GM18868 (cell line): ENCODE data around the gene ZCCHC24.

Experiments used
- ATAC-seq: cut with Tn5 transposase; IDR thresholded peaks from one replicate; pipeline ENCODE4 v1.9.1; 2021; ENCODE audit warnings: mild to moderate bottlenecking, moderate library complexity; ENCODE audit not compliant: unreplicated experiment

The ZCCHC24 gene

GRCh38 chr10:79401015-79401921 lies 44.2 kb downstream of the ZCCHC24 start:
- ATAC-seq, result no peak

DNA sequence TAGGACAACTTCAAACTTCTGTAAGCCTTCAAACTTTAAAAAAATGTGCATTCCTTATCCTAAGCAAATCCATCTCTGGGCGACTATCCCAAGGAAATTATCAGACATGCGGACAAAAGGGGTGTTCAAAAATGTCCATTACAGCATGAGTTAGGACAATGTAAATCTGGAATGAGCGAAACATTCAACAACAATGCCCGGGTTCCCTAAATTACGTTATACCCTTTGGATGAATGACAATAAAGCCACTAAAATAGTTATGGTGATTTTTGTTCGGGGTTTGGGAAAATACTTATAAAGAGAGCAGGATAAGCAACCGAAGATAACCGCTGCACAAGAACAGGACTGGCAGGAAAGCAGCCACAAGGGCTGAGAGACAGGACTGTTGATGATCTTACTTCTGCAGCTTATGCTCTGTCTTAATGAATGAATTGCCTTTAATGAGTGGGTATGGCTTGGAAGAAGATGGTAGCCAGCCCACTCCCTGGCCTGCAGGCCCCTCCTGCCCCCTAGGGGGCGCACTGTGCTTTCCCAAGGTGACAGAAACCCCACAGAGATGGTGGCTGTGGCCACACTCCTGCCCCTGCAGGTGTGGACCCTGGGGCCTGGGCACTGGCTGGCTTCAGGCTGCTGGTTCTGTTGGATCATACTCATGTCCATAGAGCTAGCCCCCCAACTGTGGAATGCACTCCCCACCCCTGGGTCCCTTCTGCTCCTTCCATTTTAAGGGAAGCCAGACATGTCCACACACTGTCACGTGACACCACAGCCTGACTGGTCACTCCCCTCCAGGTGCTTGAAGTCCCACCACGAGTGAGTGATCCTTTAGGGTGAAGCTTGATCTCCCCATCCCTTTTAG lies 45.0 kb downstream of the ZCCHC24 start:
- ATAC-seq, result peak; percentile 72

- no peak for ATAC-seq
These were observed 46.1 kb downstream of the ZCCHC24 start for GRCh38 chr10:79399223-79399831.

GRCh38 chr10:79398642-79399041 lies 46.8 kb downstream of the ZCCHC24 start:
- ATAC-seq, result no peak

DNA sequence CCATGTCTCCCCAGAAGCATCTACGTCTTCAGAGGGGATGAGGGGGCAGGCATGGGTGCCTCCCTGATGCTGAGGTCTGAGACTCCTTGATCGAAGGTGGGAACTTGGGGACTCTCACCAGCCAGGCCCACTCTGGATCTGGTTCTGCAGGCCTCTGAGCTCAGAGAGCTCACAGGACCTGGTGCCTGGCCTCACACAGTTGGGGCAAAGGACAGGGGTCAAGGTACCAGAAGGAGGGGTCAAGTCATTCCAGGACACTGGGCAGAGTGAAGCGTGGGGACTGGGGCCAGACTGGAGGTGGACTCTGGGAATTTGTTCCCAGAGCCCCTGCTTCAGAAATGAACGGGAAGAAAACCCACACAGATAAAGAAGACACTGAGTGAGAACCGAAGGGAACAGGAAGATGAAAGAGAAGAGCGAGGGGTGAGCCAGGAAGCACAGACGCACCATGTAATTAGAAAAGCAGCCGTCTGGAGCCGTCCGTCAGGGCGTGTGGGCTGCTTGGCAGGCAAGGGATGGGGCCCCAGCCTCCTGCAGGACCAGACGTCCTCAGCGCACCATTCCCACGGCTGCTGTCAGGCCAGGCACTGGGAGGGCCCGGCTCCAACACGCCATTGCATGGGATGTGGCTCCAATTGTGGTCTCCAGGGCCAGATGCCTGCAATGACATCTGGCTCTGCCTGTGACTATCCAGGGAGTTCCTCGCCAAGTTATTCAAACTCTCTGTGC lies 47.7 kb downstream of the ZCCHC24 start:
- no peak for ATAC-seq

- ATAC-seq, result no peak
These were observed 48.4 kb downstream of the ZCCHC24 start for GRCh38 chr10:79397051-79397450.

DNA sequence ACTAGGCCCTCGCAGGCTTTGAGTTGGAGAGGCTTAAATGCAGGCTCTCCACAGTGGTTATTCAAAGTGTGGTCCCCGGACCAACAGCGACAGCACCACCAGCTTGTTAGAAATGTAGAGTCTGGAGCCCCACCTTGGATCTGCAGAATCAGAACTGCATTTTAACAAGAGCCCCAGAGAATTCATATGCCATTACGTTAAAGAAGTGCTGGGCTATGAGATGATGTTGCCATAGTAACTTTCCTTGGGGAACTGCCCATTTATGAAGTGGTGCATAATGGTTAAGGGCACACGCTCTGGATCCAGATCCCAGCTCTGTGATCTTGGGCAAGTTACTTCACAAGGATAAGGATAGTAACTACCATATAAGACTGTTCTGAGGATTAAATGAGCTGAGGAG lies 48.9 kb downstream of the ZCCHC24 start:
- ATAC-seq, result no peak

GRCh38 chr10:79394664-79395063 lies 50.8 kb downstream of the ZCCHC24 start:
- ATAC-seq, result no peak

DNA sequence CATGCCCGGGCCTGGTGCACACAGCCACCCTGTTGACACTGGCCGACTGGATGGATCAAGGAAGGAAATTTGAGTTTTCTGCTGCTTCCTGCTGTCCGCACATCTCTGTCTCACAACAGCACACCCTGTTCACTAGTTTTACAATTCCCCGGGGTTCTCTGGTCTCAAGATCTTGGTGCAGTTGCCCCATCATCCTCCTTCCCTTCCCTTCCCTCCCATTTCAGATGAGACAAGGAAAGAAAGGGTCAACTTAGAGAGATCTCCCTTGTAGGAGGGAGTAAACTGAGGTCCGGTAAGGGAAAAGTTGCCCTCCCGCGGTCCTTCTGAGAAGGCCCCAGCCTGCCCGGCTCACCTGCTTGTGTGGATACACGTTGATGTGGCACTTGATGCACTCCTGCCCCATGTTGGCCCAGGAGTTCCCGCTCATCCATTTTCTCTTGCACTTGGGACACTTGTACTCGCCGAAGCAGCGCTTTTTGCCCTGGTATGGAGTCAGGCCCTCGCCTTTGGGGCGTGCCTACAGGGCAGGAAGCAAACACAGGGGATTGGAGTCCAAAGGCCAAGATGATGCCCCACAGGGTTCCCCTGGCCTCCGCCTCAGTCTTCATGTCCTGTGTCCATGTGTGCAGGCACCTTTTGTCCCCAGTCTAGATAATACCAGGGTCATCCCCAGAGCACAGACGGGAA lies 51.4 kb downstream of the ZCCHC24 start:
- ATAC-seq, result no peak

- no peak for ATAC-seq
These were observed 52.1 kb downstream of the ZCCHC24 start for GRCh38 chr10:79393221-79393923.

DNA sequence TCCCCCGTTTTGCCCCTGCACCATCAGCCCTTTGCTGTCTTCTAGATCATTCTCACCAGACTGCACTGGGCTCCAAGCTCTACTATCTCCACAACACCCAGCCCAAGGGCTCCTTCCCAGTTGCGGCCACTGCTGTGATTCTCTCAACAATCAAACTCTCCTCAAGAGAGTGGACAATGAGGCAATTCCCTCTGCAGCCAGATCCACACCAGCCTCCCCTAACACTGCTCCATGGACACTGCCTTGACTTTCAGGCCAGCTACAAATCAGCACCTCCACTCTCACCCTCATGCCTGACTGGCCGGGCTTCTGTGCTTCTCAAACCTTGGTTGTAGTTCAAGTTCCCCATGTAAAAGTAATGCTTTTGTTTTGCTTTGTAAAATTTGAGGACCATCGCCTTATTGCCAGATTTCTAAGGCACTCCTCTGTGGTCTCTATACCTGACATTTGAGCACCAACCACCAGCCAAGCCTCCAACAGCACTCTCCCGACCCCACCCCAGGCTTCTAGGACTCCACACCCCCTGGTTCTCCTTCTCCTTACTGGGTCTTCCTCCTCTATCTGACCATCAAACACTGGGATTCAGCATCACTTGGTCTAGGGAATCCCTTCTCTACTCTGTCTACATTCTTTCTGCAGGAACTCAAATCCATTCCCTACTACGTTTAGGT lies 52.8 kb downstream of the ZCCHC24 start:
- no peak for ATAC-seq

DNA sequence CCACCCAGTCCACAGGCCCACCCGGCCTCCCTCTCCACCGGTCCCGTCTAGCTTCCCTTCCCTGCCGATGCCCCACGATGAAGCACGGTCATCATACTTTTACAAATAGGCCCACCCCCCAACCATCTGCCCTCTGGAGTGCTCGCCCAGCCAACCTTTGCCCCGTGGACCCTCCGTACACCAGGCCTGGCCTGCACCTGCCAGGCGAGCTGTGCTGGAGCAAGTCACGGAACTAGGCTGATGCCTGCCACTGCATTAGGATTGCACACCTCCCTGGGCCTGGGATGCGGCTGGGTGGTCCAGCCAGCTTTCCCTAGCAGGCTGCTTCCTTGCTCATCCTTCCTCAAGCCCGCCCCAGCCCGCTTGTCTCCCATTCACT lies 53.4 kb downstream of the ZCCHC24 start:
- ATAC-seq, result no peak

DNA sequence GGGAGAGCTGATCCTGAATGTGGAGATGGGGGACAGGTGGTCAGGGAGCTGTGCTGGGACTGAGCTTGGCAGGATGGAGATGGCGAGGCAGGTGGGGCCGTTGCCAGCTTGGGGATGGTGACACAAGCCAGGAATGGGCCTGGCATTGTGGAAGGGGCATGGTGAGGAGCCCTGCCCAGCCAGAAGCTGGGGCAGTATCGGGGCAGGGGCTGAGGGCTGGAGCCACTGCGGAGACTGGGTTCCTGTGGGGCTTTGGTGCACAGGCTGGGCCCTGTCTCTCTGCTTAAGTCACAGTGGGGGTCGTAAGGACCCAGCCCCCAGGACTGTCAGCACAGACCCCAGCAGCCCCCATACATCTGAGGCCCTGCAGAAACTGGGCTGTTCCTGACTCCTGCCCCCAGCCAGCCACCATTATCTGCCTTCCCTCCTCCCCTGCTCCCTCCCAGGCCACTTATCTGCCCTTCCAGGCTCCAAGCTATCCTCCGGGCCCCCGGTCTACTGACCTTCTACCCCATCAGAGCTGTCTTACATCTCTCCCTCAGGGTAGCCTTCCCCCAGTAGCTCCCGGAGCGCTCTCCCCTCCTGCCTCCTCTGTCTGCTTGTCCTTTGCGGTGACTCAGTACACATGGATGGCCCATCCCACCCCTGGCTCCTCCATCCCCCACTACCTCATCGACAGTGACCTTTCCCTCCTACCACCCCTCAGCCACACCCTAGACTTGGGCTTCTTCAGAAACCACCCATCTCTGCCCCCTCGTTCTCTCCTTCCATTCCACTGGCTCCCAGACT lies 54.0 kb downstream of the ZCCHC24 start:
- no peak for ATAC-seq

GRCh38 chr10:79390551-79391229 lies 54.7 kb downstream of the ZCCHC24 start:
- ATAC-seq, result peak; percentile 41

DNA sequence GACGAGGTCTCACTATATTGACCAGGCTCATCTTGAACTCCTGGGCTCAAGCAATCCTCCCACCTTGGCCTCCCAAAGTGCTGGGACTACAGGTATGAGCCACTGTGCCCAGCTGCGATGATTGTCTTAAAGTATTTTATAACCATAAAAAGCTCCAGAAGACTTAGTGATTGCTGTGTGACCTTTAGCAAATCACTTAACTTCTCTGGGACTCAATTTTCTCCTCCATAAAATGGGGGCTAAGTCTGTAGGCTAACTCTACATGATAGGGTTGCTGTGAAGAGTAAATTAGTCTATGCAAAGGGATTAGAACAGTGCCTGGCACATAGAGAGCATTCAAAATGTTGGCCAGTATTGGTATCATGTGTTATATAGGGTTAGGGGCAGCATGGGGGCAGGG lies 55.4 kb downstream of the ZCCHC24 start:
- no peak for ATAC-seq

GRCh38 chr10:79387974-79388850 lies 57.2 kb downstream of the ZCCHC24 start:
- ATAC-seq, result no peak

DNA sequence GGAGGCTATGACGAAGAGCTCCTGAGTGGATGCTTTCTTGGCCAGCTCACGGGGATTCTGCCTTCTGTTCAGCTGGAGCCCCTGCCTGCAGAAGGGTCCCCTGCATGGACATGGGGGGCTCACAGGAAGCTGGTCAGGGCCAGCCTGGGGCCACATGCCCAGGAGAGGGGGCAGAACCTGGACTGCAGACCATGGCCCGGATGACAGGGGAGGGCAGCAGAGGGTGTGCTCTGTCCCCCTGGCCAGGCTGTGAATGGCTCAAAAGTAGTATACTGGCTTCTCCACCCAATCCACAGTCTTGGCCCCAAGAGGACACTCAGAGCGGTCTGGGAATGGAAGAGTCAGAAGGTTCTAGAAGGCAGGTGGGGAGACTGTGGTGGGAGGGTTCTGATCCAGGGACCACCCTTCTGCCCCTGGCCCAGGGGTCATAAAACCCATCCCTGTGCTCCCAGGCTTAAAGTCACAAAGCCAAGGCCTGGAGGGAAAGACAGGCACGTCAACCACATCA lies 57.9 kb downstream of the ZCCHC24 start:
- ATAC-seq, result no peak
